ENCODE data around the gene DHX34.
"Not testable (repeated sequence)": the region's sequence is repeated elsewhere in the genome, so short reads cannot be mapped to it uniquely, and the experiment has no call there.

The DHX34 gene

GRCh38 chr19:47362321-47362720 is 13.2 kb downstream of the DHX34 start:
- in situ Hi-C loops (cut with MboI; ENCODE audit: low sequenced_read_pairs, unreplicated experiment), result no loop called here
- no peak for TF ChIP-seq CTCF (IDR thresholded peaks at IDR 0.05; ENCODE audit: borderline replicate concordance, control extremely low read depth, extremely low read depth, insufficient read depth, missing control alignments)
- DNase-seq (ENCODE audit: low spot score), result no peak

- DNase-seq (ENCODE audit: low spot score), result no peak
- TF ChIP-seq CTCF (IDR thresholded peaks at IDR 0.05; ENCODE audit: borderline replicate concordance, control extremely low read depth, extremely low read depth, insufficient read depth, missing control alignments), result no peak
- in situ Hi-C loops (cut with MboI; ENCODE audit: low sequenced_read_pairs, unreplicated experiment), result no loop called here
These were observed 14.8 kb downstream of the DHX34 start for GRCh38 chr19:47363758-47364531.

GRCh38 chr19:47365455-47365854 is 16.3 kb downstream of the DHX34 start:
- DNase-seq (ENCODE audit: low spot score); in situ Hi-C loops (cut with MboI; ENCODE audit: low sequenced_read_pairs, unreplicated experiment): not testable (repeated sequence)

- in situ Hi-C loops (cut with MboI; ENCODE audit: low sequenced_read_pairs, unreplicated experiment), result no loop called here
- DNase-seq (ENCODE audit: low spot score), result no peak
- no peak for TF ChIP-seq CTCF (IDR thresholded peaks at IDR 0.05; ENCODE audit: borderline replicate concordance, control extremely low read depth, extremely low read depth, insufficient read depth, missing control alignments)
These were observed 21.0 kb downstream of the DHX34 start for GRCh38 chr19:47370045-47370611.

- in situ Hi-C loops (cut with MboI; ENCODE audit: low sequenced_read_pairs, unreplicated experiment), result no loop called here
- DNase-seq (ENCODE audit: low spot score), result no peak
- TF ChIP-seq CTCF (IDR thresholded peaks at IDR 0.05; ENCODE audit: borderline replicate concordance, control extremely low read depth, extremely low read depth, insufficient read depth, missing control alignments), result no peak
These were observed 22.1 kb downstream of the DHX34 start for GRCh38 chr19:47371261-47371660.

- no peak for DNase-seq (ENCODE audit: low spot score)
- in situ Hi-C loops (cut with MboI; ENCODE audit: low sequenced_read_pairs, unreplicated experiment), result no loop called here
- TF ChIP-seq CTCF (IDR thresholded peaks at IDR 0.05; ENCODE audit: borderline replicate concordance, control extremely low read depth, extremely low read depth, insufficient read depth, missing control alignments), result no peak
These were observed 23.5 kb downstream of the DHX34 start for GRCh38 chr19:47372603-47373002.
